GM19238 (cell line): Measurements from ENCODE around the gene PSAP.

ENCODE experiments used
- DNase-seq: peaks from one replicate; pipeline ENCODE4 v3.0.0; 2011; ENCODE audit warnings: low spot score; ENCODE audit not compliant: insufficient read length

The PSAP gene

GRCh38 chr10:71810048-71810750 lies 40.9 kb downstream of the PSAP start:
- no peak for DNase-seq

DNA sequence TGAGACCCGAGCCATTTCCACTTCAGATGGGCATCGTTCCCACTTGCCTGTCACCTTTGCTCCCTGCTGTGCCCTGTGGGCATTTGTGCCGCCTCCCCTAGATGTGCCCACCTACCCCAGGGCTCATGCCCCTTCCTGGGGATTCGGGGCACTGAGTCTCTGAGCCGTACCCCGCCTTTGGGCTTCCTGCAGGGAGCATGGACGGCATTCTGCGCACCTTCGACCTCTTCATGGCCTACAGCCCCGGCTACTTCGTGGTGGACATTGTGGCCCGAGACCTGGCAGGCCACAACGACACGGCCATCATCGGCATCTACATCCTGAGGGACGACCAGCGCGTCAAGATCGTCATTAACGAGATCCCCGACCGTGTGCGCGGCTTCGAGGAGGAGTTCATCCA lies 41.4 kb downstream of the PSAP start:
- DNase-seq: no peak

GRCh38 chr10:71807557-71808510 lies 43.2 kb downstream of the PSAP start:
- no peak for DNase-seq

GRCh38 chr10:71806704-71807556 lies 44.1 kb downstream of the PSAP start:
- no peak for DNase-seq

- no peak for DNase-seq
These were observed 45.0 kb downstream of the PSAP start for GRCh38 chr10:71805776-71806703.

- DNase-seq: no peak
These were observed 47.0 kb downstream of the PSAP start for GRCh38 chr10:71804077-71804476.

- no peak for DNase-seq
These were observed 48.1 kb downstream of the PSAP start for GRCh38 chr10:71802715-71803488.

GRCh38 chr10:71802235-71802634 lies 48.8 kb downstream of the PSAP start:
- no peak for DNase-seq

DNA sequence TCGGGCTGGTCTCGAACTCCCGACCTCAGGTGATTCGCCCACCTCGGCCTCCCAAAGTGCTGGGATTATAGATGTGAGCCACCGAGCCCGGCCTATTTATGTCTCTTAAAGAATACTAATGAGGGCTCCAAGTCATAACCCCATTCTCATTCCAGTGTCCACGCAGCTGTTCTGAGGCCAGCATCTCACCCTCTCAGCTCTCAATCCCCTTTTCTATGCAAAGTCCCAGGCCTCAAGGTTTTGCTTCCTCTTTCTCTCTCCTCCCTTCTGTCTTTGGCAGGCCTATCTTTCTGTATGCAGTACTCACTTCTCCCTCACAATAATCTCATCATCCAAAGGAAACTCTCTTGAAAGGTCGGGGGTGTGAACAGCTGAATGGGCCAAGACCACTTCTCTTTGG lies 49.7 kb downstream of the PSAP start:
- peak; percentile 63 for DNase-seq

GRCh38 chr10:71799608-71800453 lies 51.2 kb downstream of the PSAP start:
- DNase-seq: no peak

GRCh38 chr10:71799112-71799511 lies 51.9 kb downstream of the PSAP start:
- no peak for DNase-seq

- no peak for DNase-seq
These were observed 52.8 kb downstream of the PSAP start for GRCh38 chr10:71798308-71798624.

GRCh38 chr10:71797533-71798307 lies 53.3 kb downstream of the PSAP start:
- DNase-seq: no peak

DNA sequence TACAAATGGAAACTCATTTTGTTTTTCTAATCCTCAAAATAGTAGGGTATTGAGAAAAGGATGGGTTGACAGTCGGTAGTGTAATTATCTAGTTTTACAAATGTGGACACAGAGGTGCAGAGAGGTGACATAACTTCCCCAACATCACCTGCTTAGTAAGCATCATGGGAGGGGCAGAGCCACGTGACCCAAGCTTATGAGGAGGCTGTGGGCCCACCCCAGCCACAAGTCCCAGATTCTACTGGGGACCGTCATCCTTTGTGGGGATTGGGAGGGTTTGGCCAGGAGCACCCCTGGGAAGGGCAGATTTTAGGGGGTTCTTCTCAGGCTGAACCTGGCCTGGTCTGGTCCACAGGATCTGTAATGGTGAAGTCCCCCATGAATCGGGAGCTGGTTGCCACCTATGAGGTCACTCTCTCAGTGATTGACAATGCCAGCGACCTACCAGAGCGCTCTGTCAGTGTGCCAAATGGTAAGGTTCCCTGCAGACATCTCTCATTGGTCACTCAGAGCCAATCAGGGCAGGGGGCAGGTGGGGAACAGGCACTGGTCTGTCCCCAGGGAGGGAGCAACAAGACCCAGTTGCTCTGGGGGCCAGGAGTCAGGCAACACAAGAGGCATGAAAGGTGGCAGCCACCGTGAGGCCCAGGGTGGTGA lies 54.2 kb downstream of the PSAP start:
- DNase-seq: no peak

DNA sequence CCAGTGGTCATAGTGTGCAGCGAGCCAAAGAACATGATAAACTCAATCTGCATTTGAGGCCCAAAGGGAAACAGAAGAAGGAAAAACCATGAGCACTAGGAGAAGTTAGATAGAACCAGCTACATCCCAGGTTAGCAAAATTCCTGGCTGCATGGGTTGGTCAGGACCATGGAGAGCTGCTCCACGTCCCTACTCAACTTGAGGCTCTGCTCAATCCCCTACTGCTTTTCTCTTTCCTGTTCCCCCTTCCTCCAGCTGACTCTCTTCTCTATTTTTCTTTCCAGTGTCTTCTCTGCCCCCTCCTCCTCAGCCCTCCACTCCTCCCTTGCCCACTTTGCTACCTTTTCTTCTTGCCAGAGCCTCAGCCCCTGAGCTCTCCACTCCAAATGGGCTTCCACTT lies 55.8 kb downstream of the PSAP start:
- DNase-seq: no peak

GRCh38 chr10:71790749-71791440 lies 60.2 kb downstream of the PSAP start:
- DNase-seq: peak; percentile 22

DNA sequence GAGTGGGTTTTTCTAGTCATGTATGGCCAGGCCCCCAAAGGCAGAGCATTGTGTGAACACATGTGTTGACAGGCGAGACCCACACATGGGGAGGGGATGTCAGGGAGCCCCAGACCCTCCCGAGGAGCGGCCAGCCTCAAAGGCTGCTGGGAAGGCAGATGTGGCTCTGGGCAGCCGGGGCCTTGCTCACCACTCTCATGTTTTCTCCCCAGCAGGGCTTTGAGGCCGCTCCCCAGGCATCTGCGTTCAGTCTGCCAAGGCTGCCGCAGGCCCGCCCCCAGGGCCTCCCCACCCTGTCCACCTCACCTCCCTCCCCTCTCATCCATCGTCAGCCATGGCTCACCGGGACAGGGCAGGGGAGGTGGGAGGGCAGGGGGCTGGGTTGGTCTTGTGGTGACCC lies 61.2 kb downstream of the PSAP start:
- DNase-seq: no peak
